Caco-2 (cell line): ENCODE results near the gene HSPB3. TPM values are rescaled to one million over a fixed set of nuclear protein-coding genes. Genes with fewer than 3 reads are reported as not detected.
"Not testable (repeated sequence)": the region's sequence is repeated elsewhere in the genome, so short reads cannot be mapped to it uniquely, and the experiment has no call there.

Experiments used
- BruUV-seq: library from RNA; stranded (reverse); fragments of 400-500 nt; replicated peaks from 2 replicates; lab custom pipeline; 2021; lab: Mats Ljungman, UMichigan
- CTCF ChIA-PET: fragments of 300-600 bp; sonication (Branson Sonifier 250); formaldehyde crosslinking; loops from one replicate; lab custom pipeline; 2022; ENCODE audit warnings: antibody characterized with exemption; lab: Charles Lee
- POLR2A ChIA-PET: fragments of 300-600 bp; sonication (Branson Sonifier 250); formaldehyde crosslinking; loops from one replicate; lab custom pipeline; 2022; ENCODE audit warnings: antibody characterized with exemption; lab: Charles Lee
- DNase-seq, 2 experiments: peaks; one replicate each; pipeline versions ENCODE4 v3.0.0 to v3.0.0-alpha.2; 2020 to 2022
- H3K27me3 ChIP-seq: replicated peaks from 2 replicates; pipeline ENCODE4 v1.6.0; 2011; ENCODE audit warnings: low read length; ENCODE audit not compliant: control insufficient read depth, insufficient read depth
- H3K36me3 ChIP-seq: 2 replicates; pipeline ENCODE4 v1.5.1; 2011; ENCODE audit warnings: low read length; ENCODE audit not compliant: control insufficient read depth, insufficient read depth
- H3K4me1 ChIP-seq: fragments of 250-450 bp; sonication (Bioruptor Pico); 2 replicates; pipeline ENCODE4 v1.5.1; 2020; ENCODE audit warnings: mild to moderate bottlenecking
- H3K4me3 ChIP-seq: 2 replicates; pipeline ENCODE4 v1.5.1; 2011; ENCODE audit warnings: low read depth, mild to moderate bottlenecking, control low read depth, low read length
- H3K9me3 ChIP-seq: fragments of 250-450 bp; sonication (Bioruptor Pico); 2 replicates; pipeline ENCODE4 v1.5.1; 2020; ENCODE audit warnings: mild to moderate bottlenecking, moderate library complexity
- H3K27ac Mint-ChIP-seq: one replicate; pipeline ENCODE4 v1.8.0; 2022; ENCODE audit warnings: mixed read lengths; ENCODE audit not compliant: unreplicated experiment
- H3K27me3 Mint-ChIP-seq: one replicate; pipeline ENCODE4 v1.8.0; 2022; ENCODE audit warnings: mixed read lengths; ENCODE audit not compliant: insufficient read depth, unreplicated experiment
- H3K36me3 Mint-ChIP-seq: one replicate; pipeline ENCODE4 v1.8.0; 2022; ENCODE audit warnings: mild to moderate bottlenecking, mixed read lengths; ENCODE audit not compliant: insufficient read depth, unreplicated experiment
- H3K4me1 Mint-ChIP-seq: one replicate; pipeline ENCODE4 v1.8.0; 2022; ENCODE audit warnings: low read depth, mixed read lengths; ENCODE audit not compliant: unreplicated experiment
- H3K4me3 Mint-ChIP-seq: one replicate; pipeline ENCODE4 v1.8.0; 2022; ENCODE audit warnings: mild to moderate bottlenecking, moderate library complexity, mixed read lengths; ENCODE audit not compliant: unreplicated experiment
- H3K9me3 Mint-ChIP-seq: one replicate; pipeline ENCODE4 v1.8.0; 2022; ENCODE audit warnings: mixed read lengths; ENCODE audit not compliant: unreplicated experiment
- intact Hi-C: fragments of 100-400 bp; cut with micrococcal nuclease; formaldehyde crosslinking; loops from one replicate; pipeline ENCODE4 v1.10.0; 2022; ENCODE audit not compliant: unreplicated experiment
- total RNA-seq: library from RNA; stranded (reverse); gene quantifications from 2 replicates; pipeline ENCODE4 v1.2.3, GENCODE V29; 2022
- TF ChIP-seq, protein P1 (sequence below), 2 experiments: fragments of 200-600 bp in 1 of 2; IDR thresholded peaks; 1 replicate in 1 of 2; 2 replicates in 1 of 2; pipeline versions ENCODE4 v1.5.1 to v1.8.0; 2011 to 2022; ENCODE audit warnings: antibody characterized with exemption in 1 of 2, control low read depth in 1 of 2, inconsistent platforms in 1 of 2, low read depth in 1 of 2, low read length in 1 of 2, mild to moderate bottlenecking in 1 of 2, moderate library complexity in 1 of 2; ENCODE audit not compliant: insufficient read depth in 1 of 2, severe bottlenecking in 1 of 2, unreplicated experiment in 1 of 2

The HSPB3 gene
- total RNA-seq, 1 experiment from 2014 or later: 0.54 TPM

DNA sequence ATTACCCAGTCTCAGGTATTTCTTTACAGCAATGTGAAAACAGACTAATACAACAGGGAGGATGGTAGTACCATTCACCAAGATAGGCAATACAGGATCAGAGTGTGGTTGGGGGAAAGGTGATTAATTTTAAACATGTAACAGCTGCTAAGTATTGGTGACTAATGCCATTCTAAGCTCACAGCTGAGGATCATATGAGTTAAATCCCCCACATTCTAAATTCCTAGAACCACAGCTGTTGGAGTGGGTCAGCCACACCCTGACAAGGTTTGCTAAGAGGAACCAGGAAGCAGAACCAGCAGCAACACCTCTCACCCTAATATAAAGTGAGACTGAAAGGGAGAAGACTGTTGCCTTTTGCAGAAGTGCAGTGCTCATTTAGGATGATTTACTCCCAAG, 24.8 kb downstream of the HSPB3 start:
- no peaks in the 10 kb centered on the region for H3K27me3 Mint-ChIP-seq
- no peaks in the 10 kb centered on the region for H3K36me3 Mint-ChIP-seq
- H3K36me3 ChIP-seq: no peaks in the 10 kb centered on the region
- H3K4me1 Mint-ChIP-seq: peaks cover 6% of the 10 kb centered on the region
- H3K4me3 ChIP-seq: no peak overlapping the region
- no peak overlapping the region for H3K4me3 Mint-ChIP-seq
- TF ChIP-seq, protein P1, sequence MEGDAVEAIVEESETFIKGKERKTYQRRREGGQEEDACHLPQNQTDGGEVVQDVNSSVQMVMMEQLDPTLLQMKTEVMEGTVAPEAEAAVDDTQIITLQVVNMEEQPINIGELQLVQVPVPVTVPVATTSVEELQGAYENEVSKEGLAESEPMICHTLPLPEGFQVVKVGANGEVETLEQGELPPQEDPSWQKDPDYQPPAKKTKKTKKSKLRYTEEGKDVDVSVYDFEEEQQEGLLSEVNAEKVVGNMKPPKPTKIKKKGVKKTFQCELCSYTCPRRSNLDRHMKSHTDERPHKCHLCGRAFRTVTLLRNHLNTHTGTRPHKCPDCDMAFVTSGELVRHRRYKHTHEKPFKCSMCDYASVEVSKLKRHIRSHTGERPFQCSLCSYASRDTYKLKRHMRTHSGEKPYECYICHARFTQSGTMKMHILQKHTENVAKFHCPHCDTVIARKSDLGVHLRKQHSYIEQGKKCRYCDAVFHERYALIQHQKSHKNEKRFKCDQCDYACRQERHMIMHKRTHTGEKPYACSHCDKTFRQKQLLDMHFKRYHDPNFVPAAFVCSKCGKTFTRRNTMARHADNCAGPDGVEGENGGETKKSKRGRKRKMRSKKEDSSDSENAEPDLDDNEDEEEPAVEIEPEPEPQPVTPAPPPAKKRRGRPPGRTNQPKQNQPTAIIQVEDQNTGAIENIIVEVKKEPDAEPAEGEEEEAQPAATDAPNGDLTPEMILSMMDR (IDR thresholded peaks at IDR 0.05; ENCODE audit: insufficient read depth in 1 of 2, low read depth in 1 of 2, low read length in 1 of 2, severe bottlenecking in 1 of 2, unreplicated experiment in 1 of 2): no peak
- DNase-seq: no peak
- H3K4me1 ChIP-seq: no peaks in the 10 kb centered on the region; the same call in 1 of the 2 replicates
- POLR2A ChIA-PET: interaction anchor here (0.6 kb wide), 1 partner anchor 170 kb away, joined by 4 read pairs; the partner anchor contains the start of gene ARL15
- H3K9me3 Mint-ChIP-seq: peaks cover 9% of the 10 kb centered on the region
- CTCF ChIA-PET: no interaction called here
- H3K9me3 ChIP-seq: peaks cover 3% of the 10 kb centered on the region; the same call in 1 of the 2 replicates
- no peak overlapping the region for H3K27ac Mint-ChIP-seq
- H3K27me3 ChIP-seq: no peaks in the 10 kb centered on the region
- intact Hi-C loops: no loop called here
- no TSS peak for BruUV-seq

DNA sequence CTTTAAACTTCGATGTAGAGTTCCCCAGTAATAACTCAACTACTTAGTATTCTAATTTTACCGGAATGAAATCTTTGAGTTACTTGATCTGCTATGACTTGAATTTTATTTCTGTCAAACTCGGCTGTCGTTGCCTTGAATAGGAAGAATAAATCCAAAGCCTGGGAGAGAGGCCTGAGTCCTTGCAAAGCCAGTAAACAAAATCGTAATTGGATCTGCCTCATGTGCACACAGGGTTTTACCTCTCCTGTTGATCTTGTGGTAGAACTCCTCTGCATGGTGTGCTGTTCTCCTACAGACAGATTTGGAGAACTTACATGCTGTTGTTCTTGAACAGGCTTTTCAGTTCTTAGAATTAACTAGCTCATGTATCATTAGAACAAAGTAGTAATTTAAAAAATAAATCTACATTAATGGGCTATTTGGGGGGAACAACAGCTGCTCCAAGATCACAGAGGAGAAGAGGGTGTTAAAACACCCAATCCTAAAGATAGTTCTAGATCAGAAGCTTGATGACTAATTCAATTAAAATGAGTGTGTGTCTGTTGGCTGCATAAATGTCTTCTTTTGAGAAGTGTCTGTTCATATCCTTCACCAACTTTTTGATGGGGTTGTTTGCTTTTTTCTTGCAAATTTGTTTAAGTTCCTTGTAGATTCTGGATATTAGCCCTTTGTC, 28.9 kb downstream of the HSPB3 start:
- Histone ChIP-seq H3K36me3 (no peaks in the 10 kb centered on the region), H3K4me1 (peaks cover 8% of the 10 kb centered on the region), H3K27me3 (no peaks in the 10 kb centered on the region), H3K9me3 (no peaks in the 10 kb centered on the region; the same call in 1 of the 2 replicates), H3K4me3 (no peak overlapping the region)
- ChIA-PET POLR2A (no interaction called here), CTCF (no interaction called here)
- DNase-seq: no peak
- Mint-ChIP-seq H3K4me1 (peaks cover 6% of the 10 kb centered on the region), H3K36me3 (no peaks in the 10 kb centered on the region), H3K27me3 (no peaks in the 10 kb centered on the region), H3K9me3 (peaks cover 19% of the 10 kb centered on the region), H3K4me3 (no peak overlapping the region), H3K27ac (no peak overlapping the region)
- no TSS peak for BruUV-seq
- TF ChIP-seq, protein P1 (IDR thresholded peaks at IDR 0.05; ENCODE audit: insufficient read depth in 1 of 2, low read depth in 1 of 2, low read length in 1 of 2, severe bottlenecking in 1 of 2, unreplicated experiment in 1 of 2): no peak
- intact Hi-C loops: no loop called here

DNA sequence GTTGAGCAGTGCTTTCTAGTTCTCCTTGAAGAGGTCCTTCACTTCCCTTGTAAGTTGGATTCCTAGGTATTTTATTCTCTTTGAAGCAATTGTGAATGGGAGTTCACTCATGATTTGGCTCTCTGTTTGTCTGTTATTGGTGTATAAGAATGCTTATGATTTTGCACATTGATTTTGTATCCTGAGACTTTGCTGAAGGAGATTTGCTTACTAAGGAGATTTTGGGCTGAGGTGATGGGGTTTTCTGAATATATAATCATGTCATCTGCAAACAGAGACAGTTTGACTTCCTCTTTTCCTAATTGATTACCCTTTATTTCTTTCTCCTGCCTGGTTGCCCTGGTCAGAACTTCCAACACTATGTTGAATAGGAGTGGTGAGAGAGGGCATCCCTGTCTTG, 30.2 kb downstream of the HSPB3 start:
- intact Hi-C loops, DNase-seq, H3K27me3 ChIP-seq, H3K4me1 ChIP-seq, H3K27me3 Mint-ChIP-seq, H3K27ac Mint-ChIP-seq, H3K4me3 ChIP-seq, CTCF ChIA-PET, POLR2A ChIA-PET, H3K36me3 ChIP-seq, H3K36me3 Mint-ChIP-seq, H3K4me1 Mint-ChIP-seq, BruUV-seq, H3K9me3 ChIP-seq, H3K4me3 Mint-ChIP-seq: not testable (repeated sequence)
- H3K9me3 Mint-ChIP-seq: peaks cover 14% of the 10 kb centered on the region

DNA sequence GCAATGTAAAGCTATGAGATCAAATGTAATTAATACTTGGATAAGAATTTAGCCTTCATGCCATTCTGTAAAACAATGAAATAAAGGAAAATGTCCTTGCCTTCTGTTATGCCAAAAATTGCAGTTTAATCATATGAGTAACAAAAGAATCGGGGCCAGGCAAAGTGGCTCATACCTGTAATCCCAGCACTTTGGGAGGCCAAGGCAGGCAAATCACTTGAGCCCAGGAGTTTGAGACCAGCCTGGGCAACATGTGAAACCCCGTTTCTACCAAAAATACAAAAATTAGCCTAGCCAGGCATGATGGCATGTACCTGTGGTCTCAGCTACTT, 34.1 kb downstream of the HSPB3 start:
- not testable (repeated sequence) for H3K4me3 Mint-ChIP-seq, H3K4me3 ChIP-seq, H3K27ac Mint-ChIP-seq, H3K4me1 Mint-ChIP-seq, H3K27me3 Mint-ChIP-seq, H3K36me3 Mint-ChIP-seq, H3K27me3 ChIP-seq, DNase-seq, H3K4me1 ChIP-seq, H3K36me3 ChIP-seq, H3K9me3 ChIP-seq, BruUV-seq
- intact Hi-C loops: loop anchor here (1.0 to 2.0 kb wide), 7 partner anchors 32 to 246 kb away; no protein-coding TSS in a partner anchor
- H3K9me3 Mint-ChIP-seq: peaks cover 12% of the 10 kb centered on the region
- ChIA-PET POLR2A (interaction anchor here (0.9 to 2.1 kb wide), 3 partner anchors 49 to 179 kb away, joined by 3 to 19 read pairs (median 5); partner anchors contain the start of gene ARL15), CTCF (interaction anchor here (0.9 to 2.9 kb wide), 7 partner anchors 32 to 378 kb away, joined by 3 to 30 read pairs (median 14); partner anchors contain the start of gene ARL15)
